GM19397 (cell line): ENCODE results near the gene PCCA.
"Not testable (repeated sequence)": the region's sequence is repeated elsewhere in the genome, so short reads cannot be mapped to it uniquely, and the experiment has no call there.

Source experiments
- ATAC-seq: cut with Tn5 transposase; IDR thresholded peaks from one replicate; pipeline ENCODE4 v1.9.1; 2021; ENCODE audit warnings: mild to moderate bottlenecking, moderate library complexity; ENCODE audit not compliant: unreplicated experiment

Gene PCCA

DNA sequence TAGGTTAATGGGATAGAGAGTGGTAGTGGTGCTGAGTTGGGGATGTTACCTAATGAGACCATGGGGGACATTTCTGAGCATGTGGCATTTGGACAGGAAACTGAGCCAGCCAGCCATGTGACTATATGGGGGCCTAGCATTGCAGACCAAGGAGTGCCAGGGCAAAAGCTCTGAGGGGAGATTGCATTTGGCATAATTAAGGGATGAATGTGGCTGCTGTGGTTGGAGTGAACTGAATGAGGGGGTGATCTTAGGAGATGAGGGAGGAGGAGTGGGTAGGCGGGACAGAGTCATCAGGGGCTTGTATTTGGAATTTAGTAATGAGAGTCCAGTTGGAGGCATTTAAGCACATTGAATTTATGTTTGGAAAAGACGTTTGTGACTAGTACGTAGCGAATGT is 6.6 kb downstream of the PCCA start:
- no peak for ATAC-seq

DNA sequence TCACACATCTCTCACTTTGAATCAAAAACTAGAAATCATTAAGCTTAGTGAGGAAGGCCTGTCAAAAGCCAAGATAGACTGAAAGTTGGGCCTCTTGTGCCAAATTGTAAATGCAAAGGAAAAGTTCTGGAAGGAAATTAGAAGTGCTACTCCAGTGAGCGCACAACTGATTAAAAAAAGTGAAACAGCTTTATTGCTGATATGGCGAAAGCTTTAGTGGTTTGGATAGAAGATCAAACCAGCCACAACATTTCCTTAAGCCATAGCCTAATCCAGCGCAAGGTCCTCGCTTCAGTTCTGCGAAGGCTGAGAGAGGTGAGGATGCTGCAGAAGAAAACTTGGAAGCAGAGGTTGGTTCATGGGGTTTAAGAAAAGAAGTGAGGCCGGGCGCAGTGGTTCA is 7.6 kb downstream of the PCCA start:
- ATAC-seq: no peak

- no peak for ATAC-seq
These were observed 8.9 kb downstream of the PCCA start for GRCh38 chr13:100097821-100098220.

DNA sequence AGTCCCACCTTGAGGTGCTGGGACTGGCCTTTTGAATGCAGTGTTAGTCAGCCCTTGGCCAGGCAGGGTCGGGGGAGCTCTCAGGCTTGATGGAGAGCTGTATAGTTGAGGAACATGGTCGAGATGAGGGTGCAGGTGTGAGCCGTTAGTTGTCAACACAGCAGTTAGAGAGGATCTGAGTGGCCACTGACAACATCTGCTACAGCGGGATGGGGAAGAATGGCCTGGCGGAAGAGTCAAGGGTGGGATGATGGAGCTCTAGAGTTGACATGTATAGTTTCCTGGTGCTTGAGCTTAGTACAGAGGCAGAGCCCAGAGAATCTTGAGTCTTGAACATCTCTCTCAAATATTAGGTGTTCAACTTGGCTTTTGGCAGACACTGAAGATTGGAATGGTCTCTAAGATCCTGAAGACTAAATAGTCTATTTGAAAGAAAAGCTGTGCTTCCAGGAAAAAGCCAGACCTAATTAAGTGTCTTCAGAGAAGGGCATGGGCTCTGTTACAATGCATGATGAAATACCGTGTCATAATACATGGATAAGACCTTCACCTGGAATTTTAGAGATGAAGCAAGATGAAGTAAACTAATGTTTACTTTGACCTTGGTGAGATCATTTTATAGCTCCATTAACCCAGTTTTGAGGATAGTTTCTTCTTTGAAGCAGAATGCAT is 9.7 kb downstream of the PCCA start:
- ATAC-seq: no peak

DNA sequence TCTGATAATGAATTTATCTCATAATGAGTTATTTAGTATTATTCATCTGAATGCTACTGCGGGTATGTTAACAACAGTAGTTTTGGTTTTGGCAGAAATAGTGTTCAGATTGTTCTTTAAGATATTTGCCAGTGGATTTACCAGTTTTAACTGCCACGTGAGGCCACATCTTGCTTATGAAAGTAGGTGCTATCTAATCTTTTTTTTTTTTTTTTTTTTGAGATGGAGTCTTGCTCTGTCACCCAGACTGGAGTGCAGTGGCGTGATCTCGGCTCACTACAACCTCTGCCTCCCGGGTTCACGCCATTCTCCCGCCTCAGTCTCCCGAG is 10.2 kb downstream of the PCCA start:
- ATAC-seq: not testable (repeated sequence)

DNA sequence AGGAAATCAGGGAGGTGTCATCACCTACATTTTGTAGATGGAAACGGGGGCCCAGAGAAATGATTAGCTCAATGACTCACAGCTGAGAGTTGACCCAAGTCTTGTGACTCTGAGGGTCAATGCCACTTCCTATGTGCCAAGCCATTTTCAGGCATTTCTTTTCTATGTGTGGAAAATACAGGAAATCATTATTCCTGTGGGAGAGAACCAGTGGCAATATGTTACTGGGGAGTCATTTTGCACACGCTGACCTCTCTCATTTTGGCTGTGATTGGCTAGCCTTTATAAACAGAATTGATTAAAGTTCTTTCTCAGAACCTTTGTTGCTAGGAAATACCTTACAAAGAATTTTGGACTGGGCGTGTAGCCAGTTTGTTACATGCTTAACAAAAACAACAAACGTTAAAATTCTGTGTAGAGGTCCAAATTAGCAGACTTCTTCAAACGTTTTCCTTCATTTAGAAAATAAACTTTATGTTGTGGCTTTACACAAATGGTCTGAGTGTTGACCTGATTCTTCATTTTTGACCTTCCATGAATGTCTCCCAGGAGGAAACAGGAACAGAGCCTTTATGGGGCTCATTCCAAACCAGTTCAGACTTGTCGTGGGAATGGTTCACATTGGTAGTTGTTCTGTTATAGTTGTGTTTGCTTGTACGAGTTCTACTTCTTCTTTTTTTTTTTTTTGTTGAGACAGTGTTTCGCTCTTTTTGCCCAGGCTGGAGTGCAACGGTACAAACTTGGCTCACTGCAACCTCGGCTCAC is 11.4 kb downstream of the PCCA start:
- ATAC-seq: no peak

DNA sequence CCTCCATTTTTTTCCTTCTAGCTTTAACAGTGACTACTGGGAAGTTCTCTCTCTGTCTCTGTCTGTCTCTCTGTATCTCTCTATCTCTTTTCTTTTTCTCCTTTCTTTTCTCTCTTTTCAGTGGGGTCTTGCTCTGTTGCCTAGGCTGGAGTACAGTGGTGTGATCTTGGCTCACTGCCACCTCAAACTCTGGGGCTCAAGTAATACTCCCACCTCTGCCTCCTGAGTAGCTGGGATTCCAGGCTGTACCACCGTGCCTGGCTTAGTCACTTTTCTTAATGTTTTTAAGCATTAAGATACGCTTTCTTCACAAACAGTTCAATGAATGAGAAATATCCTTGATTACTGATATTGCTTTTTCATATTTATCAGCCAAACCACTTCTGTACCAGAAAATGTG is 13.1 kb downstream of the PCCA start:
- ATAC-seq: no peak

DNA sequence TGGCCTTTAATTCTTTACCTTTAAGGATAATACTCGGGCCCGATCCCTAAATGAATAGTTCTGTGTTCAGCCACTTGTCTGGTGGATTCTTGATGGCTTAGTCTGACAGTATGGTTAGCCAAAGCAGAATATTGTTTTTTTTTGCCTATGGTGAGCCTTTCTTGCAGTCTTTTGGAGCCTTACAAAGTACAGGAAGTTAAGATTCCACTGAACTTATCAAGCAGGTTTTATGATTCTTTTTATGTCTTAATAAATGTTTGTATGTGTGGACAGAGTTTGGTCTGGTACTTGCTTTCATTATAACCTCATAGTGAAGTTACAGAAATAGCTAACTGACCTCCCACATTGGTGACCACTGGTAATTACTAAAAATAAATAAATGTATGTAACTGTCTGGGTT is 17.1 kb downstream of the PCCA start:
- ATAC-seq: no peak

- ATAC-seq: no peak
These were observed 17.8 kb downstream of the PCCA start for GRCh38 chr13:100106705-100107104.

DNA sequence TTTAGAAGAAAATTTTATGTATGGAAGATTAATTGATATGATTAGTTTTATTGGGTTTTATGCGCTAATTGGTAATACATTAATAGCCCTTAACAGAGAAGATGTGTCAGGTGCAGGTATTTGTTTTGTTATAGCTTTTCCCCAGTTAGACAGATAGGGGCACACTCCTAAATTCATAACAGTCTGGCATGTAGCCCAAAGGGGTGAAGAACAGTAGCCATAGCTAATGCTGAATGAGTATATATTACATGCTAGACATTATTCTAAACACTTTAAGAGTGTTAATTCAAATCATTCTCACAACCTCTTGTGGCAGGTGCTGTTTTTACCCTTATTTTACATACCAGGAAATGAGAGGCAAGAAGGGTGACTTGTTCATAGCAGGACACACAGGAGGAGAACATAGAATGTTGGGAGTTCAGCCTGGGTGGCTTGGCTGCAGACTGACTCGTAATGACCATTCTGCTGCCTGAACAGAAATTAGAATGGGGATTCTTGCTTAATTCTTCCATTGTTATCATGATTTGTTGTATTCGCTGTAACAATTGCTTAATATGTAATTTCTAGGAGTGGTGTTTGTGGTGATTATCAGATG is 20.1 kb downstream of the PCCA start:
- peak; percentile 78 for ATAC-seq

GRCh38 chr13:100110269-100110668 is 21.4 kb downstream of the PCCA start:
- no peak for ATAC-seq

DNA sequence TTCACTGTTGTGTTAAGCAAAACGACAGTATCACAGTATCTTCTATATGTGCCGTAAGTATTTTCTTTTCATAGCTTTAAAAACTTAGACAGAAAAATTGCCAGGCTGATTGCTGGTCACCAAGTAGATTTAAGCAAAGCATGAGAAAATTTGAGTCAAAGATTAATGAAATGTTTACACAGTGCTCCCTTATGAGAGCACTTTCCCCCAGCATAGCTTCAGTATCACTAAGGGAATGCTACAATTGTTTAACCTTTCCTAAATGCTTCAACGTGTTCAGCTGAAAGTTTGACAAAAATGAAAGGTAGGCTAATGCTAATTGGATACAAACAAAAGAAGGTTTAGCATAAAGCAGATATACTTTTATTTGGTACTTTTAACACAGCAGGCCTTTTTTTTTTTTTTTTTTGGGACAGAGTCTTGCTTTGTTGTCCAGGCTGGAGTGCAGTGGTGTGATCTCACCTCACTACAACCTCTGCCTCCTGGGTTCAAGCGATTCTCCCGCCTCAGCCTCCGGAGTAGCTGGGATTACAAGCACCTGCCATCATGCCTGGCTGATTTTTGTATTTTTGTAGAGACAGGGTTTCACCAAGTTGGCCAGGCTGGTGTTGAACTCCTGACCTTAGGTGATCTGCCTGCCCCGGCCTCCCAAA is 23.4 kb downstream of the PCCA start:
- no peak for ATAC-seq

- ATAC-seq: peak; percentile 66
These were observed 26.9 kb downstream of the PCCA start for GRCh38 chr13:100115693-100116254.

DNA sequence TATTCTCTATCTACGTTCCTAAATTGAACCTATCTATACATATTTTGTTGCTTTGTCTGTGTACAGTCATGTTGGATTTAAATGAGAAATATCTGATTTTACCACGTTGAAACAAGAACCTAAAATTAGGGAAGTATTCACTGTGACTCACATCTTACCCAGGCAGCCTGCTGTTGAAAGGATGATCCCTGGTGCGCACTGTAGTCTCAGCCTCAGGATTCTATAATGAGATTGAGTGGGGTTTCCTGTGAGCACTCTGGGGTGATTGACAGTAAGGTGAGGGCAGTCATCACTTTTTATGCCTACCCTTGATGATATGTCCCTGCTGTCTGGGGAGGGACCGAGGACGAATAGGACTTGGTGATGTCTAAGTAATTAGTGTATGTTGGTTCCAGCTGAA is 35.4 kb downstream of the PCCA start:
- ATAC-seq: no peak

DNA sequence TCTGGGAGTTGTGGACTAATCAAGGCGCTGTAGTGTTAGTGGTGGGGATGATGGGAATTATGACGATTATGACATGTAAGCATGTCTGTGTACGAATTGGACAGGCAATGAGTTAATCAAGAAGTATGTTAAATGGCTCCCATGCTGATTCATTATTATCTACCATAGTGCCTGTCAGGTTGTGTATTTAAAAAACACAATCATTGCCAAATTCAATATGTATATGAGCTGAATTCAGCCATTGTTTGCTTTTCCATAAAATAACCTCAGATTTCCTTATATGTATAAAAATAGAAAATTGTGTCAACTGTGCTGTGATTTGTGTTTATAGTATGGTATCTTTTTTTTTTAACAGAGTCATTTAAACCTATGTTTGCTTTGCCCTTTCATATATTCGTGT is 37.1 kb downstream of the PCCA start:
- ATAC-seq: no peak

- no peak for ATAC-seq
These were observed 39.5 kb downstream of the PCCA start for GRCh38 chr13:100128373-100128772.

- no peak for ATAC-seq
These were observed 39.9 kb downstream of the PCCA start for GRCh38 chr13:100128838-100129237.

DNA sequence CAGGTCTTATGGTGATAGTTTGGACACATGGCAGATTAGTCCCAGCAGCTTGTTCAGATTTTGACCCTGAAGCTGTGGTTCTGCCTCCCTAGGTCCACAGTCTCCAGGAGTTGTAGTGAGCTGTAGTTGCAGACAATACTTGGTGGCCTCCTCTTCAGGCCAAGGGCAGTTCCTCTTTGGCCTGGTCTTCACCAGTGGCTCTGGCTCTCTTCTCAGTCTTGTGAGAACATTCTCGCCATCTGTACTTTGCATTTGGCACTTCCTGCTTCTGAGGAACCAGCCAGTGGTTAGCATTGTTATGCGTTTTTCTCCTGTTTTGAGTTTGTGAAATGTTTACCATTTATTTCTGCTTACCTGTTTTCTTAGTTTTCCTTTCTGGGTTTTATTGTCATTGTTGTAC is 40.7 kb downstream of the PCCA start:
- ATAC-seq: peak; percentile 87

DNA sequence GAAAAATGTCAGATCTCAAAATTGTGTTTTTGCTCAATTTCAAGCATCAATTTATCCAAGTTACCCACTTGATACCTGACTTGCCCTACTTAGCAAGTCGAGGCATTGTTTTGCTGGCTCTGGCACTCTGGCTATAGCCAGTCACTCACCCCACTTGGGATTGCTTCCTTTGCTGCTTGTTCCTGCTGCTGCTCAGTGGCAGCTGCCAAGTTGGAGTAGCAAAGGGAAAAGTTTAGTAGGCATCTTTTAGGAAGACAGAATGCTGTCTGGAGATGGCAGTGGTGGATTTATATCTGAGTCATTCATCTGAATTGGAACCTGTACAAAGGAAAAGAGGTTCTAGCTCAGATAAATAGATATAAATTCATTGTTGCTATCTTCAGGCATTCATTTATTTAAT is 41.2 kb downstream of the PCCA start:
- no peak for ATAC-seq

DNA sequence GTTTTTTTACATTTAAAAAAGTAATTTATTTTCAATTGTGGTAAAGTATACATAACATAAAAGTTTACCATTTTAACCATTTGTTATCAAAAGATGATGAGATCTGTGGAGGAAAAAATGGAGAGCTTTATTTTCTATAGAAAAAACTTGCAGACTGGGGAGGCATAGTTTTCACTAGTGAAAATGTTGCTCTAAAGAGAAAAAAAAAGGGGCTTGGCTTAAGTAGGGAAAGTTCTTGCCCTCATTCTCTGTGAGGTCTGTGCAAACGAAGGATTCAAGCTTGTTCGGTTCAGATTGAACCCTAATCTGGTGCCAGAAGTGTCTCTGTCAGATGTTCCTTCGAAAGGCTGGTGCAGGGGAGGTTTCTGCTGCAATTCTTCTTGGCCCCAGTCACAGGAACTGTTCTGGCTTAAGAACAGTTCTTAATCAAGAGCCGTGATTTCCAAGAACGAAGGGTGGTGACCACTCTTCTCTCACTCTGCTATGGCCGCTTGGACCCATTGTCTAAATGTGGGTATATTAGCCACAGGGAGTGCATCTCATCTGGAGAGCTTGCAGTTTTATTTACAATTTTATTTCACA is 42.1 kb downstream of the PCCA start:
- ATAC-seq: no peak

DNA sequence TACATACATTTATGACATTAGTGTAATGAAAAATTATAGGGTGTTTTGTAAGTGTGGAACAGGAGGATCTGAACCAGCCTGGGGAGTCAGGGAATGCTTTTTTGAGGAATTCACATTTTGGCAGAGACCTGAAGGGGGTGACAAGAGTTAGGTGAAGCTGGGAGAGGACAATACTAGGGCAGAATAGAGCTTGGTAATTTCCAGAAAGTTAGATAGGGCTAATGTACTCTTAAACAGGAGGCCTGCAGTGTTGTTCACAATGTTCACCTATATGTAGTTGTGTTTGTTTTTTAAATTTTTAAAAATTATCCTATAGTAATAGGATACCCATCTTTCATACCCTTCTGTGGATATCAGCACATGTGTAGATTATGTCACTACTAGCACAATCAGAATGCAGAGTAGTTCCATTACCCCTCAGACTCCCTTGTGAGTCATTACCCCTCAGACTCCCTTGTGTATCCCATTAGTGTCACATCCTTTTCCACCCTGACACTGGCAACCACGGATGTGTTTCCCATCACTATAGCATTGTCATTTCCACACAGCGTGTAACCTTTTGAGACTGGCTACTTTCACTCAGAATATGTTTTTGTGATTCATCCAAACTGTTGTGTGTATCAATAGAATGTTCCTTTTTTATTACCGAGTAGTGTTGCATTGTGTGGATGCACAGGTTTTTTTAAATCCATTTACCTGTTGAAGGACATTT is 43.1 kb downstream of the PCCA start:
- ATAC-seq: no peak
